B cell (primary cell): ENCODE data around the gene CFAP77. TPM values are rescaled to one million over a fixed set of nuclear protein-coding genes. Genes with fewer than 3 reads are reported as not detected.

Experiments used
- ATAC-seq: fragments of 200-7000 bp; cut with Tn5 transposase; one replicate; pipeline ENCODE4 v1.10.0; 2021; ENCODE audit warnings: low read depth, mild to moderate bottlenecking, moderate number of reproducible peaks, moderate library complexity
- CTCF ChIA-PET: fragments of 350-600 bp; sonication (Branson Sonifier 250); formaldehyde crosslinking; loops from one replicate; lab custom pipeline; 2021; ENCODE audit warnings: antibody characterized with exemption, inconsistent platforms; lab: Charles Lee
- POLR2A ChIA-PET: fragments of 350-600 bp; sonication (Branson Sonifier 250); formaldehyde crosslinking; loops from one replicate; lab custom pipeline; 2021; ENCODE audit warnings: antibody characterized with exemption; lab: Charles Lee
- DNase-seq: peaks from one replicate; pipeline ENCODE4 v3.0.0; 2013
- H2AFZ ChIP-seq: 2 replicates; pipeline ENCODE4 v1.6.1; 2012; ENCODE audit warnings: mild to moderate bottlenecking, low read depth, low read length; ENCODE audit not compliant: insufficient read depth, poor library complexity, severe bottlenecking
- H3K27ac ChIP-seq, 2 donors: 1 replicate in 1 of 2; 2 replicates in 1 of 2; pipeline ENCODE4 v1.5.1; 2012 to 2013; ENCODE audit warnings: low read length in 2 of 2, mild to moderate bottlenecking in 2 of 2, moderate library complexity in 1 of 2
- H3K27me3 ChIP-seq, 4 experiments: fragments of 200-600 bp in 1 of 4; sonication (generic) in 1 of 4; replicated peaks in 1 of 4; 1 replicate in 2 of 4; 2 replicates in 2 of 4; pipeline versions ENCODE4 v1.6.1 to v1.7.0; 2013 to 2016; ENCODE audit warnings: low read length in 3 of 4, mild to moderate bottlenecking in 2 of 4, mixed read lengths in 1 of 4, moderate library complexity in 1 of 4; ENCODE audit not compliant: insufficient read depth in 4 of 4, control insufficient read depth in 3 of 4; ENCODE audit errors: control extremely low read depth in 1 of 4
- H3K36me3 ChIP-seq, 2 experiments: replicated peaks in 1 of 2; 1 replicate in 1 of 2; 2 replicates in 1 of 2; pipeline versions ENCODE4 v1.6.1 to v1.7.1; 2013; ENCODE audit warnings: low read length in 1 of 2; ENCODE audit not compliant: insufficient read depth in 2 of 2, control insufficient read depth in 1 of 2; ENCODE audit errors: control extremely low read depth in 1 of 2, extremely low read depth in 1 of 2
- H3K4me1 ChIP-seq, 2 donors: fragments of 200-600 bp in 1 of 2; sonication (generic) in 1 of 2; 1 replicate in 1 of 2; 2 replicates in 1 of 2; pipeline versions ENCODE4 v1.5.1 to v1.6.1; 2013 to 2017; ENCODE audit warnings: low read length in 2 of 2; ENCODE audit not compliant: control insufficient read depth in 2 of 2, insufficient read depth in 2 of 2
- H3K4me2 ChIP-seq: replicated peaks from 2 replicates; pipeline ENCODE3; 2012; ENCODE audit warnings: mild to moderate bottlenecking, low read depth, low read length; ENCODE audit not compliant: poor library complexity, severe bottlenecking
- H3K4me3 ChIP-seq, 5 experiments: fragments of 200-600 bp in 1 of 5; sonication (generic) in 1 of 5; 1 replicate in 3 of 5; 2 replicates in 2 of 5; pipeline versions ENCODE4 v1.5.1 to v1.7.0; 2011 to 2016; ENCODE audit warnings: low read length in 4 of 5, mild to moderate bottlenecking in 4 of 5, low read depth in 2 of 5, control low read depth in 1 of 5, moderate library complexity in 1 of 5; ENCODE audit not compliant: insufficient read depth in 1 of 5; ENCODE audit errors: control extremely low read depth in 1 of 5, extremely low read depth in 1 of 5
- H3K79me2 ChIP-seq: fragments of 200-600 bp; sonication (generic); one replicate; pipeline ENCODE4 v1.6.0; 2016; ENCODE audit warnings: low read length; ENCODE audit not compliant: control insufficient read depth, insufficient read depth
- H3K9ac ChIP-seq: fragments of 200-600 bp; sonication (generic); 2 replicates; pipeline ENCODE4 v1.6.1; 2017; ENCODE audit warnings: mild to moderate bottlenecking, low read length, moderate library complexity
- H3K9me3 ChIP-seq, 3 donors: one replicate each; pipeline versions ENCODE4 v1.6.1 to v1.7.1; 2013; ENCODE audit warnings: low read length in 2 of 3; ENCODE audit not compliant: control insufficient read depth in 2 of 3, insufficient read depth in 1 of 3; ENCODE audit errors: control extremely low read depth in 1 of 3
- H4K20me1 ChIP-seq: 2 replicates; pipeline ENCODE4 v1.6.0; 2012; ENCODE audit warnings: mild to moderate bottlenecking, low read length; ENCODE audit not compliant: insufficient read depth, control insufficient read depth, poor library complexity, severe bottlenecking
- H3K27ac Mint-ChIP-seq: one replicate; pipeline ENCODE4 v1.8.0; 2021; ENCODE audit warnings: mixed read lengths
- H3K27me3 Mint-ChIP-seq: one replicate; pipeline ENCODE4 v1.8.0; 2021; ENCODE audit warnings: mixed read lengths
- H3K4me1 Mint-ChIP-seq: one replicate; pipeline ENCODE4 v1.8.0; 2021; ENCODE audit warnings: mixed read lengths
- H3K4me3 Mint-ChIP-seq: one replicate; pipeline ENCODE4 v1.8.0; 2021; ENCODE audit warnings: mixed read lengths
- H3K9me3 Mint-ChIP-seq: one replicate; pipeline ENCODE4 v1.8.0; 2022; ENCODE audit warnings: mixed read lengths; ENCODE audit not compliant: insufficient read depth
- CTCF ChIP-seq: fragments of 200-600 bp; IDR thresholded peaks from one replicate; pipeline ENCODE4 v1.8.0; 2022; ENCODE audit warnings: antibody characterized with exemption, mild to moderate bottlenecking
- EZH2 ChIP-seq: IDR thresholded peaks from 2 replicates; pipeline ENCODE4 v1.6.1; 2012; ENCODE audit warnings: borderline replicate concordance, low read depth, mild to moderate bottlenecking, moderate library complexity, low read length; ENCODE audit not compliant: insufficient read depth, poor library complexity, severe bottlenecking
- WGBS: methylation state at CpG from one replicate; pipeline ENCODE4 v1.1.5; 2013; ENCODE audit warnings: missing lambda C conversion rate; ENCODE audit not compliant: insufficient coverage; 5-methylcytosine and 5-hydroxymethylcytosine counted together
- intact Hi-C: fragments of 100-400 bp; cut with micrococcal nuclease; formaldehyde crosslinking; loops from one replicate; pipeline ENCODE4 v1.10.0; 2022
- polyA plus RNA-seq: library from polyadenylated mRNA; depleted of rRNA; stranded (reverse); fragments of >200 nt; gene quantifications from 2 replicates; pipeline ENCODE4 v1.2.3, GENCODE V29; 2012
- total RNA-seq, 2 donors: library from RNA; stranded (reverse); fragments of 120-200 nt in 1 of 2; gene quantifications; 1 replicate in 1 of 2; 2 replicates in 1 of 2; pipeline versions ENCODE4 v1.2.3 to v1.2.4, GENCODE V29; 2013 to 2022

Gene CFAP77
- total and polyA plus RNA-seq, 2 donors (not counting 1 experiment from before 2014, with no cell fraction given) = not detected

GRCh38 chr9:132488626-132489025 lies 78.6 kb downstream of the CFAP77 start:
- ChIA-PET CTCF (interaction anchor here (0.6 to 0.8 kb wide), 2 partner anchors 19 to 248 kb away, joined by 4 to 5 read pairs; no protein-coding TSS in a partner anchor), POLR2A (no interaction called here)
- TF ChIP-seq CTCF = no peak
- no peak for TF ChIP-seq EZH2
- H3K4me3 Mint-ChIP-seq = no peak overlapping the region
- no peaks in the 10 kb centered on the region for H4K20me1 ChIP-seq
- H3K27me3 ChIP-seq = peaks cover 0 to 28% (median 17%) of the 10 kb centered on the region in 4 experiments
- H3K27me3 Mint-ChIP-seq = peaks cover 50% of the 10 kb centered on the region
- no peak for DNase-seq
- no peak overlapping the region for H3K4me3 ChIP-seq
- WGBS = 56% methylated on average over 7 of the region's 9 CpGs
- no peak overlapping the region for H3K27ac Mint-ChIP-seq
- no peak overlapping the region for H3K27ac ChIP-seq
- intact Hi-C loops = no loop called here
- H3K9me3 ChIP-seq = peaks cover 0 to 10% (median 0%) of the 10 kb centered on the region in 3 donors
- peaks cover 2% of the 10 kb centered on the region for H3K4me1 Mint-ChIP-seq
- no peaks in the 10 kb centered on the region for H3K36me3 ChIP-seq
- no peak overlapping the region for H3K4me2 ChIP-seq
- ATAC-seq = no peak
- H2AFZ ChIP-seq = no peak overlapping the region
- H3K4me1 ChIP-seq = peaks cover 0 to 6% of the 10 kb centered on the region in 2 donors
- H3K79me2 ChIP-seq = no peaks in the 10 kb centered on the region
- no peak overlapping the region for H3K9ac ChIP-seq
- no peaks in the 10 kb centered on the region for H3K9me3 Mint-ChIP-seq

DNA sequence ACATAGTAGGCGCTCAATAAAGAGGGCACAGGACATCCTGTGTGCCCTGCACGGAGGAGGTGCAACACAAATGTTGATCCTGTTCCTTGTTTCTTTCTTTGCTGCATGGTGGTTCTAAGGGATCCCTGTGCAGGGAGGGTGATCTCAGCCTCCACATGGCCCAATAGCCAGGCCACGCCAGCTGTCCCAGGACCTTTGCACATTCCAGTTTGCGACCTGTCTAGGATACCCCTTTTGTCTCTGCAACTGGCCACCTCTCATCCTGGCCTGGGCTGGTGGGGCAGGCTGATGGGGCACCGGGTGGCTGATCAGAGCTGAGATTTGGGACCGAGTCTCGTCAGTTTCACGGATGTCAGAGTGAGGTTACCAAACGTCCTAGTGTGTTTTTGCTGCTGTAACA lies 79.5 kb downstream of the CFAP77 start:
- Histone ChIP-seq H2AFZ (no peak overlapping the region), H4K20me1 (no peaks in the 10 kb centered on the region), H3K9me3 (peaks cover 0 to 13% (median 0%) of the 10 kb centered on the region in 3 donors), H3K27me3 (peaks cover 0 to 28% (median 16%) of the 10 kb centered on the region in 4 experiments), H3K4me1 (peaks cover 0 to 6% of the 10 kb centered on the region in 2 donors), H3K36me3 (no peaks in the 10 kb centered on the region), H3K27ac (no peak overlapping the region), H3K4me2 (no peak overlapping the region), H3K9ac (no peak overlapping the region), H3K79me2 (no peaks in the 10 kb centered on the region), H3K4me3 (no peak overlapping the region)
- H3K27me3 Mint-ChIP-seq = peaks cover 54% of the 10 kb centered on the region
- POLR2A ChIA-PET = no interaction called here
- DNase-seq (no peak), ATAC-seq (no peak)
- H3K4me1 Mint-ChIP-seq = peaks cover 2% of the 10 kb centered on the region
- H3K9me3 Mint-ChIP-seq = no peaks in the 10 kb centered on the region
- no peak for TF ChIP-seq EZH2
- no peak for TF ChIP-seq CTCF
- H3K27ac Mint-ChIP-seq = no peak overlapping the region
- H3K4me3 Mint-ChIP-seq = no peak overlapping the region
- intact Hi-C loops = no loop called here
- WGBS = 87% methylated on average over 9 of the region's 9 CpGs
- CTCF ChIA-PET = interaction anchor here (1.2 kb wide), 1 partner anchor 9 kb away, joined by 3 read pairs; no protein-coding TSS in a partner anchor
